ENCODE measurements around the gene PFKP. TPM values are rescaled to one million over a fixed set of nuclear protein-coding genes. Genes with fewer than 3 reads are reported as not detected.

PFKP gene
- total RNA-seq, 2 experiments from 2014 or later = 217 to 219 TPM

DNA sequence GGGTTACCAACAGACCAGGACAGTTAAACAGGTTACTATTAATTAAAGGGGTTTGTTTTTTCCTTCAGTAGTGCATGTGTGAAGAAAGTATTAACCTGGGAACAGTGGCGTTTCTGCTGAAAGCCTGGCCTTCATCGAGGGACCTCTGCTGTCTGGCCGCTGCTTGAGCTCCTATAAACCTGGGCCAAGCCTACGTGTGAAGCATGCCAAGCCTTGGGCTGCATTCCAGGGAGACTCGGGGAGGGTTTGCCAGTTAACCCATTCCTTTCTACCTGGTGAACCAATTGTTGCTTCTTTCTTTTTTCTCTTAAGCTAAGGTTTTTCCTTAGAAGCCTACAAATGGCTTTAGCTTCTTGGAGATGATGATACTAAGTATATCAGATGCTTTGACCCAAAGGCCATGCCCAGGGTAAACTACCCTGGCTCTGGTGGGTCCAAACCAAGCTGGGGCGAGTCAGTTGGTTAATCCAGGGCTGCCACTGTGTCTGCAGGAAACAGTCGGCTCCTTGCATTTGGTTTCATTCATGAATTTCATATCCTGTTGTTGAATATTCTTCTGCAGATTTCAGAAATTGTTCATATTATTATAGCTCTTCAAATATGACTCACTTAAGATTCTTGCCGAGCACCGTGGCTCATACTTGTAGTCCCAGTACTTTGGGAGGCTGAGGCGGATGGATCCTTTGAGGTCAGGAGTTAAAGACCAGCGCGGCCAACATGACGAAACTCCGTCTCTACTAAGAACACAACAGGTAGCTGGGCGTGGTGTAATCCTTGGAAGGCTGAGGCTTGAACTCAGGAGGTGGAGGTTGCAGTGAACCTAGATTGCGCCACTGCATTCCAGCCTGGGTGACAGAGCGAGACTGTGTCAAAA lies 23.8 kb downstream of the PFKP start:
- no peaks in the 10 kb centered on the region for H3K27me3 Mint-ChIP-seq
- intact Hi-C loops (cut with micrococcal nuclease) = no loop called here
- H3K9me3 Mint-ChIP-seq = no peaks in the 10 kb centered on the region
- H3K27ac Mint-ChIP-seq = peak overlapping the region; percentile 77
- peaks cover 73% of the 10 kb centered on the region for H3K4me1 Mint-ChIP-seq (ENCODE audit: low read depth)
- TF ChIP-seq, protein P1, sequence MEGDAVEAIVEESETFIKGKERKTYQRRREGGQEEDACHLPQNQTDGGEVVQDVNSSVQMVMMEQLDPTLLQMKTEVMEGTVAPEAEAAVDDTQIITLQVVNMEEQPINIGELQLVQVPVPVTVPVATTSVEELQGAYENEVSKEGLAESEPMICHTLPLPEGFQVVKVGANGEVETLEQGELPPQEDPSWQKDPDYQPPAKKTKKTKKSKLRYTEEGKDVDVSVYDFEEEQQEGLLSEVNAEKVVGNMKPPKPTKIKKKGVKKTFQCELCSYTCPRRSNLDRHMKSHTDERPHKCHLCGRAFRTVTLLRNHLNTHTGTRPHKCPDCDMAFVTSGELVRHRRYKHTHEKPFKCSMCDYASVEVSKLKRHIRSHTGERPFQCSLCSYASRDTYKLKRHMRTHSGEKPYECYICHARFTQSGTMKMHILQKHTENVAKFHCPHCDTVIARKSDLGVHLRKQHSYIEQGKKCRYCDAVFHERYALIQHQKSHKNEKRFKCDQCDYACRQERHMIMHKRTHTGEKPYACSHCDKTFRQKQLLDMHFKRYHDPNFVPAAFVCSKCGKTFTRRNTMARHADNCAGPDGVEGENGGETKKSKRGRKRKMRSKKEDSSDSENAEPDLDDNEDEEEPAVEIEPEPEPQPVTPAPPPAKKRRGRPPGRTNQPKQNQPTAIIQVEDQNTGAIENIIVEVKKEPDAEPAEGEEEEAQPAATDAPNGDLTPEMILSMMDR (IDR thresholded peaks at IDR 0.05) = no peak
- no peak overlapping the region for H3K4me3 Mint-ChIP-seq
- CTCF ChIA-PET = interaction anchor here (0.7 to 1.5 kb wide), 5 partner anchors 9 to 21 kb away, joined by 3 to 4 read pairs (median 3); no protein-coding TSS in a partner anchor
- peak; percentile 23 for ATAC-seq
- peak; percentile 66 for DNase-seq
- peaks cover 78% of the 10 kb centered on the region for H3K36me3 Mint-ChIP-seq (ENCODE audit: low read depth)
- POLR2A ChIA-PET = interaction anchor here (0.6 to 3.6 kb wide), 6 partner anchors 13 to 687 kb away, joined by 3 to 35 read pairs (median 6); partner anchors contain the start of gene PFKP

- DNase-seq = no peak
- peaks cover 71% of the 10 kb centered on the region for H3K4me1 Mint-ChIP-seq (ENCODE audit: low read depth)
- H3K27me3 Mint-ChIP-seq = no peaks in the 10 kb centered on the region
- POLR2A ChIA-PET = interaction anchor here (1.4 to 3.6 kb wide), 4 partner anchors 13 to 81 kb away, joined by 3 to 35 read pairs (median 9); partner anchors contain the start of genes PFKP and PITRM1
- H3K27ac Mint-ChIP-seq = peak overlapping the region; percentile 55
- H3K9me3 Mint-ChIP-seq = no peaks in the 10 kb centered on the region
- H3K4me3 Mint-ChIP-seq = no peak overlapping the region
- TF ChIP-seq, protein P1 (IDR thresholded peaks at IDR 0.05) = no peak
- H3K36me3 Mint-ChIP-seq (ENCODE audit: low read depth) = peaks cover 71% of the 10 kb centered on the region
- ATAC-seq = no peak
- intact Hi-C loops (cut with micrococcal nuclease) = no loop called here
- CTCF ChIA-PET = interaction anchor here (1.3 kb wide), 1 partner anchor 18 kb away, joined by 3 read pairs; no protein-coding TSS in a partner anchor
Observed at GRCh38 chr10:3091921-3092320, 24.6 kb downstream of the PFKP start.

GRCh38 chr10:3093996-3094395 lies 26.6 kb downstream of the PFKP start:
- TF ChIP-seq, protein P1 (IDR thresholded peaks at IDR 0.05) = no peak
- peaks cover 72% of the 10 kb centered on the region for H3K4me1 Mint-ChIP-seq (ENCODE audit: low read depth)
- intact Hi-C loops (cut with micrococcal nuclease) = no loop called here
- no peak overlapping the region for H3K4me3 Mint-ChIP-seq
- H3K27ac Mint-ChIP-seq = peak overlapping the region; percentile 74
- ChIA-PET CTCF (no interaction called here), POLR2A (interaction anchor here (1.1 to 3.6 kb wide), 6 partner anchors 13 to 79 kb away, joined by 3 to 35 read pairs (median 6); partner anchors contain the start of genes PFKP and PITRM1)
- peaks cover 67% of the 10 kb centered on the region for H3K36me3 Mint-ChIP-seq (ENCODE audit: low read depth)
- DNase-seq (no peak), ATAC-seq (no peak)
- no peaks in the 10 kb centered on the region for H3K27me3 Mint-ChIP-seq
- no peaks in the 10 kb centered on the region for H3K9me3 Mint-ChIP-seq

DNA sequence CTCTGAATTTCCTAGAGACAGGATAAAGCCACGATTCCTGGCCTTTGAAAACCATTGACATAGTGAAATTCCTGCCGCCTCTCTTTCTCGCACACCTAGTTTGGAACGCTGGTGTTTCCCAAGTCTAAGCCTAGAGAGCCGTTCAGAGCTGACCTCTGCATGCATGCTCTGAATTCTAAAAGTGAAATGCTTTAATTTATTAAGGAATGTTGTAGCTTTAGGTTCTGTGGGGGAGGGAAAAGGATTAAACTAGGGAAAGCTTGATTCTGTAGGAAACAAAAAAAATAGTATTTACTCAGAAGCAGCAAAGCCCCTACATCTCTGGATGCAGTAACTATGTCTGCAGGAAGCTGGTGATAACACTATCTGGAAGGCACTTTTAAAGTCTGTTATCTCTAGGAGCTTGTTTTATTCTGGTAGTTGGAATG lies 27.3 kb downstream of the PFKP start:
- no peak for DNase-seq
- ATAC-seq = no peak
- Mint-ChIP-seq H3K27ac (peak overlapping the region; percentile 74), H3K4me1 (ENCODE audit: low read depth) (peaks cover 70% of the 10 kb centered on the region), H3K4me3 (peak overlapping the region; percentile 3), H3K9me3 (no peaks in the 10 kb centered on the region), H3K27me3 (no peaks in the 10 kb centered on the region), H3K36me3 (ENCODE audit: low read depth) (peaks cover 69% of the 10 kb centered on the region)
- CTCF ChIA-PET = interaction anchor here (0.9 kb wide), 2 partner anchors 23 to 24 kb away, joined by 3 to 4 read pairs; no protein-coding TSS in a partner anchor
- intact Hi-C loops (cut with micrococcal nuclease) = no loop called here
- TF ChIP-seq, protein P1 (IDR thresholded peaks at IDR 0.05) = no peak
- POLR2A ChIA-PET = interaction anchor here (1.1 to 2.4 kb wide), 4 partner anchors 14 to 29 kb away, joined by 3 to 16 read pairs (median 9); no protein-coding TSS in a partner anchor

Measured in activated CD8-positive, alpha-beta T cell treated with anti-CD3 and anti-CD28 coated beads for 36 hours (primary cell).